K562 (cell line): Measurements from ENCODE around the gene CHSY1. TPM values are rescaled to one million over a fixed set of nuclear protein-coding genes. Genes with fewer than 3 reads are reported as not detected.

Experiments used
- ATAC-seq: fragments of 200-7000 bp; cut with Tn5 transposase; 3 replicates; pipeline ENCODE4 v1.9.1; 2020; ENCODE audit warnings: moderate library complexity
- BruUV-seq: library from RNA; stranded (reverse); fragments of 400-500 nt; replicated peaks from 2 replicates; lab custom pipeline; 2021; lab: Mats Ljungman, UMichigan
- CTCF ChIA-PET: fragments of 300-600 bp; formaldehyde crosslinking; extraction: SDS; loops from one replicate; lab custom pipeline; 2021; ENCODE audit warnings: low intra/inter-chr PET ratio; lab: Yijun Ruan, JAX
- POLR2A ChIA-PET: fragments of 300-600, 350-650 bp; sonication (Branson Sonifier 250); formaldehyde crosslinking; extraction: SDS; loops from one replicate; lab custom pipeline; 2021; ENCODE audit warnings: antibody characterized with exemption, inconsistent platforms; lab: Yijun Ruan, JAX
- DNase-seq, 4 experiments: peaks; one replicate each; pipeline versions ENCODE4 v3.0.0 to v3.0.0-alpha.2; 2011 to 2018; ENCODE audit warnings: low spot score in 3 of 4, mixed read lengths in 3 of 4; ENCODE audit errors: extremely low read depth in 1 of 4
- FAIRE-seq: peaks from 2 replicates; lab custom pipeline; 2011; peaks lifted over from hg19 to GRCh38; lab: Jason Lieb, UNC
- H2AFZ ChIP-seq: 2 replicates; pipeline ENCODE4 v1.6.0; 2011; ENCODE audit warnings: low read depth, low read length, control low read depth, inconsistent platforms
- H3K27ac ChIP-seq: fragments of 200-600 bp; 3 replicates; pipeline ENCODE4 v1.8.0; 2011; ENCODE audit warnings: low read depth, mild to moderate bottlenecking, control low read depth, inconsistent platforms, low read length, moderate library complexity, mixed read lengths; ENCODE audit errors: extremely low read depth
- H3K27me3 ChIP-seq, 2 experiments: fragments of 300-600 bp in 1 of 2; 2 replicates in 1 of 2; 3 replicates in 1 of 2; pipeline versions ENCODE4 v1.6.0 to v1.8.0; 2011; ENCODE audit warnings: inconsistent platforms in 2 of 2, low read length in 2 of 2, mild to moderate bottlenecking in 1 of 2, mixed read lengths in 1 of 2, moderate library complexity in 1 of 2; ENCODE audit not compliant: control insufficient read depth in 2 of 2, insufficient read depth in 2 of 2
- H3K36me3 ChIP-seq: fragments of 300-600 bp; 3 replicates; pipeline ENCODE4 v1.8.0; 2011; ENCODE audit warnings: mild to moderate bottlenecking, low read length, inconsistent platforms; ENCODE audit not compliant: control insufficient read depth, insufficient read depth
- H3K4me1 ChIP-seq, 2 experiments: fragments of 200-600 bp in 1 of 2; replicated peaks in 1 of 2; 2 replicates in 1 of 2; 3 replicates in 1 of 2; pipeline versions ENCODE4 v1.5.1 to v1.8.0; 2011; ENCODE audit warnings: inconsistent platforms in 2 of 2, low read length in 2 of 2, mild to moderate bottlenecking in 1 of 2, mixed read lengths in 1 of 2, moderate library complexity in 1 of 2; ENCODE audit not compliant: control insufficient read depth in 2 of 2, insufficient read depth in 2 of 2
- H3K4me2 ChIP-seq: 2 replicates; pipeline ENCODE4 v1.6.1; 2011; ENCODE audit warnings: low read length, control low read depth, inconsistent platforms, mixed read lengths; ENCODE audit not compliant: insufficient read depth
- H3K4me3 ChIP-seq: fragments of 200-600 bp; sonication (generic), shearing (Covaris generic); 2 replicates; pipeline ENCODE4 v1.5.1; 2016; ENCODE audit warnings: control low read depth, inconsistent platforms
- H3K79me2 ChIP-seq: fragments of 200-600 bp; 3 replicates; pipeline ENCODE4 v1.8.0; 2011; ENCODE audit warnings: low read length, inconsistent platforms; ENCODE audit not compliant: control insufficient read depth, insufficient read depth
- H3K9ac ChIP-seq, 2 experiments: 2 replicates each; pipeline versions ENCODE4 v1.6.0 to v1.6.1; 2011; ENCODE audit warnings: low read depth in 2 of 2, low read length in 2 of 2, control low read depth in 1 of 2, inconsistent platforms in 1 of 2, mild to moderate bottlenecking in 1 of 2, mixed read lengths in 1 of 2; ENCODE audit not compliant: insufficient read depth in 1 of 2
- H3K9me1 ChIP-seq: one replicate; pipeline ENCODE4 v1.6.0; 2011; ENCODE audit warnings: inconsistent platforms, mild to moderate bottlenecking, low read length, moderate library complexity; ENCODE audit not compliant: control insufficient read depth, insufficient read depth
- H3K9me3 ChIP-seq: replicated peaks from 2 replicates; pipeline ENCODE4 v1.5.1; 2011; ENCODE audit warnings: low read depth, low read length, inconsistent platforms; ENCODE audit not compliant: control insufficient read depth, insufficient read depth
- H4K20me1 ChIP-seq: replicated peaks from 2 replicates; pipeline ENCODE4 v1.6.1; 2011; ENCODE audit warnings: low read length, inconsistent platforms, mixed read lengths; ENCODE audit not compliant: control insufficient read depth, insufficient read depth
- CHCHD3 ChIP-seq: fragments of 250-450 bp; sonication (Bioruptor Pico); IDR thresholded peaks from 2 replicates; pipeline ENCODE4 v2.1.2; 2022; ENCODE audit warnings: mild to moderate bottlenecking
- E2F3 ChIP-seq: fragments of 250-450 bp; sonication (Bioruptor Pico); IDR thresholded peaks from 2 replicates; pipeline ENCODE4 v1.4.0; 2020; ENCODE audit warnings: mild to moderate bottlenecking
- KLF16 ChIP-seq: IDR thresholded peaks from 2 replicates; pipeline ENCODE4 v1.6.1; 2016; ENCODE audit warnings: antibody characterized with exemption
- MEF2D ChIP-seq: conservative IDR thresholded peaks from 2 replicates; pipeline ENCODE4 v1.6.1; 2016; ENCODE audit warnings: low read depth, missing genetic modification characterization, missing compliant biosample characterization
- PHTF2 ChIP-seq: fragments of 250-450 bp; sonication (Bioruptor Pico); IDR thresholded peaks from 2 replicates; pipeline ENCODE4 v1.5.0; 2021; ENCODE audit warnings: mild to moderate bottlenecking
- TOE1 ChIP-seq, 2 experiments: fragments of 450-650 bp in 1 of 2; sonication (generic) in 1 of 2; formaldehyde crosslinking in 1 of 2; IDR thresholded peaks; 2 replicates each; pipeline versions ENCODE4 v1.7.1 to v1.8.0; 2016 to 2022; ENCODE audit warnings: borderline replicate concordance in 2 of 2, mild to moderate bottlenecking in 2 of 2, antibody characterized with exemption in 1 of 2, inconsistent platforms in 1 of 2, low read depth in 1 of 2, missing genetic modification reagents in 1 of 2, moderate library complexity in 1 of 2
- ZNF668 ChIP-seq: fragments of 250-450 bp; sonication (Bioruptor Pico); IDR thresholded peaks from 2 replicates; pipeline ENCODE4 v1.8.0; 2022; ENCODE audit warnings: mild to moderate bottlenecking, inconsistent platforms
- ZNF780A ChIP-seq: fragments of 250-450 bp; sonication (Bioruptor Pico); IDR thresholded peaks from 2 replicates; pipeline ENCODE4 v1.5.0; 2021; ENCODE audit warnings: mild to moderate bottlenecking
- WGBS: fragments of 100-300 bp; shearing (Covaris generic); methylation state at CpG from one replicate; pipeline ENCODE4 v1.1.6; 2016; ENCODE audit warnings: low coverage, mixed read lengths; ENCODE audit not compliant: insufficient coverage; ENCODE audit errors: missing lambda C conversion rate; 5-methylcytosine and 5-hydroxymethylcytosine counted together
- in situ Hi-C: fragments of 300-500 bp; cut with MboI; formaldehyde crosslinking; loops from 4 replicates; pipeline ENCODE4 v1.15.0; 2018; ENCODE audit warnings: inconsistent platforms, mixed read lengths
- intact Hi-C: fragments of 100-400 bp; cut with micrococcal nuclease; formaldehyde crosslinking; loops from 2 replicates; pipeline ENCODE4 v1.14.2; 2022
- polyA plus RNA-seq, 8 experiments: library from polyadenylated mRNA; depleted of rRNA in 4 of 8; stranded (reverse) in 5 of 8; unstranded in 3 of 8; fragments of >200 nt; fragmentation: Nextera tagmentation in 2 of 8; fragmentation: Illumina TruSeq in 1 of 8; extraction: Ambion mirVana in 2 of 8; extraction: Trizol in 1 of 8; gene quantifications; 2 replicates each; pipeline versions ENCODE4 v1.2.1 to v1.2.3, GENCODE V29; 2011 to 2014; ENCODE audit warnings: inconsistent platforms in 1 of 8, missing spikeins in 1 of 8
- total RNA-seq, 7 experiments: library from RNA; depleted of rRNA in 6 of 7; stranded (reverse); fragments of >200 nt in 6 of 7; fragmentation: Illumina TruSeq in 2 of 7; extraction: Trizol in 2 of 7; gene quantifications; 2 replicates each; pipeline versions ENCODE4 v1.2.1 to v1.2.3, GENCODE V29; 2011 to 2021; ENCODE audit warnings: low replicate concordance in 1 of 7
- TF ChIP-seq, protein P1 (sequence below), 2 experiments: fragments of 450-650 bp; IDR thresholded peaks; 2 replicates each; pipeline ENCODE4 v1.6.1; 2016; ENCODE audit warnings: mild to moderate bottlenecking in 2 of 2, borderline replicate concordance in 1 of 2, low read depth in 1 of 2, moderate library complexity in 1 of 2
- TF ChIP-seq, protein P2 (sequence below), 2 experiments: fragments of 150-350 bp in 1 of 2; IDR thresholded peaks; 2 replicates each; pipeline ENCODE4 v1.6.1; 2012 to 2016; ENCODE audit warnings: low read depth in 2 of 2, low read length in 2 of 2, mild to moderate bottlenecking in 1 of 2, moderate library complexity in 1 of 2

CHSY1 gene
- total and polyA plus RNA-seq, 9 of the 15 experiments (the other 6 are each of a cell fraction or from before 2014, with no cell fraction given): 7.0 to 16.4 (median 13.4) TPM

- ChIA-PET POLR2A (interaction anchor here (0.6 to 2.0 kb wide), 2 partner anchors 9 to 1280 kb away, joined by 4 to 6 read pairs; no protein-coding TSS in a partner anchor), CTCF (no interaction called here)
- no peak for FAIRE-seq
- H3K4me1 ChIP-seq: peaks cover 5 to 8% of the 10 kb centered on the region in 2 experiments
- H3K9me3 ChIP-seq: no peaks in the 10 kb centered on the region
- no peaks in the 10 kb centered on the region for H3K9me1 ChIP-seq
- in situ Hi-C loops (loop anchor here (25.0 kb wide), 2 partner anchors 352 to 627 kb away; partner anchors contain the start of gene LRRK1), intact Hi-C loops (no loop called here)
- no TSS peak for BruUV-seq
- no peak overlapping the region for H3K4me2 ChIP-seq
- H3K36me3 ChIP-seq: no peaks in the 10 kb centered on the region
- DNase-seq: no peak
- no peaks in the 10 kb centered on the region for H3K79me2 ChIP-seq
- no peak overlapping the region for H3K27ac ChIP-seq
- H2AFZ ChIP-seq: no peak overlapping the region
- 44% methylated on average over 4 of the region's 4 CpGs for WGBS
- no peak for ATAC-seq
- no peak overlapping the region for H3K4me3 ChIP-seq
- H4K20me1 ChIP-seq: 0 out of 2 replicates have a peak, but pooled peaks cover 7% of the 10 kb centered on the region
- TF ChIP-seq CHCHD3 (CRISPR knock-in tag) (no peak), ZNF780A (CRISPR knock-in tag) (no peak), E2F3 (CRISPR knock-in tag) (no peak), ZNF668 (CRISPR knock-in tag) (no peak), KLF16 (no peak), MEF2D (tag) (no peak), TOE1 (IDR thresholded peaks at IDR 0.05; ENCODE audit: borderline replicate concordance) (no peak), TOE1 (CRISPR knock-in tag; IDR thresholded peaks at IDR 0.05; ENCODE audit: borderline replicate concordance, low read depth) (no peak), PHTF2 (CRISPR knock-in tag) (no peak)
- TF ChIP-seq, protein P1, sequence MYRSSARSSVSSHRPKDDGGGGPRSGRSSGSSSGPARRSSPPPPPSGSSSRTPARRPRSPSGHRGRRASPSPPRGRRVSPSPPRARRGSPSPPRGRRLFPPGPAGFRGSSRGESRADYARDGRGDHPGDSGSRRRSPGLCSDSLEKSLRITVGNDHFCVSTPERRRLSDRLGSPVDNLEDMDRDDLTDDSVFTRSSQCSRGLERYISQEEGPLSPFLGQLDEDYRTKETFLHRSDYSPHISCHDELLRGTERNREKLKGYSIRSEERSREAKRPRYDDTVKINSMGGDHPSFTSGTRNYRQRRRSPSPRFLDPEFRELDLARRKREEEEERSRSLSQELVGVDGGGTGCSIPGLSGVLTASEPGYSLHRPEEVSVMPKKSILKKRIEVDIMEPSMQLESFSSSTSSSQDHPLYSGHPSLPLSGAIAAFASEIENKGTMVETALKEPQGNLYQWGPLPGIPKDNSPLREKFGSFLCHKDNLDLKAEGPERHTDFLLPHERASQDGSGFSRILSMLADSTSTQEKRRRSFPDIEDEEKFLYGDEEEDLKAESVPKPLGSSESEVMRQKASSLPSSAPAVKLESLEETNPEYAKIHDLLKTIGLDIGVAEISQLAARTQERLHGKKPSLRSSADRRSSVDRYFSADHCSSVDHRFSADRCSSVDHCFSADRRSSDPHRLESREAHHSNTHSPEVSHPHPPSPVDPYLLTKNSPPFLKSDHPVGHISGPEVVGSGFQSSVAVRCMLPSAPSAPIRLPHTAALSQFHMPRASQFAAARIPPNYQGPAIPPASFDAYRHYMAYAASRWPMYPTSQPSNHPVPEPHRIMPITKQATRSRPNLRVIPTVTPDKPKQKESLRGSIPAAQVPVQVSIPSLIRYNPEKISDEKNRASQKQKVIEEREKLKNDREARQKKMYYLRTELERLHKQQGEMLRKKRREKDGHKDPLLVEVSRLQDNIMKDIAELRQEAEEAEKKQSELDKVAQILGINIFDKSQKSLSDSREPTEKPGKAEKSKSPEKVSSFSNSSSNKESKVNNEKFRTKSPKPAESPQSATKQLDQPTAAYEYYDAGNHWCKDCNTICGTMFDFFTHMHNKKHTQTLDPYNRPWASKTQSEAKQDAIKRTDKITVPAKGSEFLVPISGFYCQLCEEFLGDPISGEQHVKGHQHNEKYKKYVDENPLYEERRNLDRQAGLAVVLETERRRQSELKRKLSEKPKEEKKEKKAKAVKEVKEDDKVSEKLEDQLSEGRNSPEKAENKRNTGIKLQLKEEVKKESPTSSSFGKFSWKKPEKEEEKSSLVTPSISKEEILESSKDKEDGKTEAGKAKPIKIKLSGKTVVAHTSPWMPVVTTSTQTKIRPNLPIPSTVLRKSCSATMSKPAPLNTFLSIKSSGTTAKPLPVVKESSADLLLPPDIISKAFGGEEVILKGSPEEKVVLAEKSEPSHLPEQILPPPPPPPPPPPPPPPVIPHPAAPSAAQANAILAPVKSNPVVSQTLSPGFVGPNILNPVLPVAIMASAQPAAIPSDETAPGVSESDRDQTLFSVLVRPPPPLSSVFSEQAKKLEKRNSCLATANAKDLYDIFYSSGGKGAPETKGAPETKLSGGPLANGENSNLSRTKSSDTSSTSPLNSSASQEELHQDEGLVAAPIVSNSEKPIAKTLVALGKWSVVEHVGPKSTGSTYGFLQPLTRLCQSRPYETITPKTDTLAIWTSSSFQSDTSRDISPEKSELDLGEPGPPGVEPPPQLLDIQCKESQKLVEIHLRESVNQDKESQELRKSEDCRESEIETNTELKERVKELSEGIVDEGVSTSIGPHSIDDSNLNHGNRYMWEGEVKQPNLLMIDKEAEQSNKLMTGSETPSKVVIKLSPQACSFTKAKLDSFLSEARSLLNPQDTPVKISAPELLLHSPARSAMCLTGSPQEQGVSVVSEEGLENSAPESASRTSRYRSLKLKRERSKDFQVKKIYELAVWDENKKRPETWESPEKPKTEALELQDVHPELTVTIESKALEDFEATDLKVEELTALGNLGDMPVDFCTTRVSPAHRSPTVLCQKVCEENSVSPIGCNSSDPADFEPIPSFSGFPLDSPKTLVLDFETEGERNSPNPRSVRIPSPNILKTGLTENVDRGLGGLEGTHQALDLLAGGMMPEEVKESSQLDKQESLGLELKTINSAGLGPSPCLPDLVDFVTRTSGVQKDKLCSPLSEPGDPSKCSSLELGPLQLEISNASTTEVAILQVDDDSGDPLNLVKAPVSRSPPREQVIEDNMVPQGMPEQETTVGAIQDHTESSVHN (IDR thresholded peaks at IDR 0.05; ENCODE audit: borderline replicate concordance in 1 of 2, low read depth in 1 of 2): no peak
- TF ChIP-seq, protein P2, sequence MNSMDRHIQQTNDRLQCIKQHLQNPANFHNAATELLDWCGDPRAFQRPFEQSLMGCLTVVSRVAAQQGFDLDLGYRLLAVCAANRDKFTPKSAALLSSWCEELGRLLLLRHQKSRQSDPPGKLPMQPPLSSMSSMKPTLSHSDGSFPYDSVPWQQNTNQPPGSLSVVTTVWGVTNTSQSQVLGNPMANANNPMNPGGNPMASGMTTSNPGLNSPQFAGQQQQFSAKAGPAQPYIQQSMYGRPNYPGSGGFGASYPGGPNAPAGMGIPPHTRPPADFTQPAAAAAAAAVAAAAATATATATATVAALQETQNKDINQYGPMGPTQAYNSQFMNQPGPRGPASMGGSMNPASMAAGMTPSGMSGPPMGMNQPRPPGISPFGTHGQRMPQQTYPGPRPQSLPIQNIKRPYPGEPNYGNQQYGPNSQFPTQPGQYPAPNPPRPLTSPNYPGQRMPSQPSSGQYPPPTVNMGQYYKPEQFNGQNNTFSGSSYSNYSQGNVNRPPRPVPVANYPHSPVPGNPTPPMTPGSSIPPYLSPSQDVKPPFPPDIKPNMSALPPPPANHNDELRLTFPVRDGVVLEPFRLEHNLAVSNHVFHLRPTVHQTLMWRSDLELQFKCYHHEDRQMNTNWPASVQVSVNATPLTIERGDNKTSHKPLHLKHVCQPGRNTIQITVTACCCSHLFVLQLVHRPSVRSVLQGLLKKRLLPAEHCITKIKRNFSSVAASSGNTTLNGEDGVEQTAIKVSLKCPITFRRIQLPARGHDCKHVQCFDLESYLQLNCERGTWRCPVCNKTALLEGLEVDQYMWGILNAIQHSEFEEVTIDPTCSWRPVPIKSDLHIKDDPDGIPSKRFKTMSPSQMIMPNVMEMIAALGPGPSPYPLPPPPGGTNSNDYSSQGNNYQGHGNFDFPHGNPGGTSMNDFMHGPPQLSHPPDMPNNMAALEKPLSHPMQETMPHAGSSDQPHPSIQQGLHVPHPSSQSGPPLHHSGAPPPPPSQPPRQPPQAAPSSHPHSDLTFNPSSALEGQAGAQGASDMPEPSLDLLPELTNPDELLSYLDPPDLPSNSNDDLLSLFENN (IDR thresholded peaks at IDR 0.05; ENCODE audit: low read depth in 2 of 2, low read length in 2 of 2): no peak
- H3K9ac ChIP-seq: no peak overlapping the region; a peak in 1 of 4 replicates
- H3K27me3 ChIP-seq: peaks cover 3 to 27% of the 10 kb centered on the region in 2 experiments; a peak in 3 of 5 replicates
Measured at GRCh38 chr15:101264011-101264410, 12.2 kb upstream of the CHSY1 start.
